Neural progenitor cell (in vitro differentiated cells): ENCODE results near the gene TAC3. TPM values are rescaled to one million over a fixed set of nuclear protein-coding genes. Genes with fewer than 3 reads are reported as not detected.

ENCODE experiments used
- DNase-seq: peaks from one replicate; pipeline ENCODE4 v3.0.0-alpha.2; 2016; ENCODE audit warnings: low spot score
- H2AFZ ChIP-seq: fragments of 200-600 bp; sonication (generic); replicated peaks from 2 replicates; pipeline ENCODE4 v1.6.1; 2016; ENCODE audit warnings: antibody characterized with exemption
- H3F3A ChIP-seq: fragments of 200-600 bp; sonication (generic); 2 replicates; pipeline ENCODE4 v1.6.1; 2016; ENCODE audit warnings: antibody characterized with exemption, low read depth
- H3K27ac ChIP-seq: fragments of 200-600 bp; sonication (generic); 2 replicates; pipeline ENCODE4 v1.5.1; 2016; ENCODE audit warnings: mild to moderate bottlenecking
- H3K27me3 ChIP-seq: fragments of 200-600 bp; sonication (generic); 2 replicates; pipeline ENCODE4 v1.6.1; 2016; ENCODE audit warnings: mild to moderate bottlenecking, moderate library complexity
- H3K36me3 ChIP-seq: fragments of 200-600 bp; sonication (generic); 2 replicates; pipeline ENCODE4 v1.5.1; 2016
- H3K4me1 ChIP-seq: fragments of 200-600 bp; sonication (generic); 2 replicates; pipeline ENCODE4 v1.6.1; 2016; ENCODE audit warnings: mixed run types
- H3K4me2 ChIP-seq: fragments of 200-600 bp; sonication (generic); 2 replicates; pipeline ENCODE4 v1.6.1; 2016
- H3K4me3 ChIP-seq: fragments of 200-600 bp; sonication (generic); 2 replicates; pipeline ENCODE4 v1.5.1; 2016
- H3K79me2 ChIP-seq: fragments of 200-600 bp; sonication (generic); 2 replicates; pipeline ENCODE4 v1.6.1; 2016; ENCODE audit warnings: low read depth
- H3K9ac ChIP-seq: fragments of 200-600 bp; sonication (generic); 2 replicates; pipeline ENCODE4 v1.6.1; 2016
- H3K9me3 ChIP-seq: fragments of 200-600 bp; sonication (generic); 2 replicates; pipeline ENCODE4 v1.5.1; 2016; ENCODE audit warnings: low read depth
- H4K20me1 ChIP-seq: fragments of 200-600 bp; sonication (generic); 2 replicates; pipeline ENCODE4 v1.6.1; 2016; ENCODE audit warnings: low read depth
- H3K27ac Mint-ChIP-seq: 3 replicates; pipeline ENCODE4 v1.8.0; 2021; ENCODE audit warnings: mixed read lengths
- H3K27me3 Mint-ChIP-seq: 2 replicates; pipeline ENCODE4 v1.8.0; 2022; ENCODE audit warnings: low read depth, mild to moderate bottlenecking, inconsistent platforms, moderate library complexity, mixed read lengths; ENCODE audit not compliant: insufficient read depth
- H3K36me3 Mint-ChIP-seq: 3 replicates; pipeline ENCODE4 v1.8.0; 2021; ENCODE audit warnings: mixed read lengths
- H3K4me1 Mint-ChIP-seq: 3 replicates; pipeline ENCODE4 v1.8.0; 2021; ENCODE audit warnings: mixed read lengths
- H3K4me3 Mint-ChIP-seq: 3 replicates; pipeline ENCODE4 v1.8.0; 2021; ENCODE audit warnings: mild to moderate bottlenecking, moderate library complexity, mixed read lengths
- H3K9me3 Mint-ChIP-seq: 3 replicates; pipeline ENCODE4 v1.8.0; 2020; ENCODE audit warnings: mixed read lengths
- CTCF ChIP-seq: fragments of 200-600 bp; sonication (generic); IDR thresholded peaks from 2 replicates; pipeline ENCODE4 v1.5.1; 2017; ENCODE audit warnings: antibody characterized with exemption, mild to moderate bottlenecking
- EZH2 ChIP-seq: fragments of 200-600 bp; sonication (generic); IDR thresholded peaks from 2 replicates; pipeline ENCODE4 v1.6.1; 2017; ENCODE audit warnings: antibody characterized with exemption, mild to moderate bottlenecking, moderate library complexity
- EZH2phosphoT487 ChIP-seq: fragments of 200-600 bp; sonication (generic); IDR thresholded peaks from 2 replicates; pipeline ENCODE4 v1.6.1; 2017; ENCODE audit warnings: antibody characterized with exemption
- total RNA-seq: library from RNA; depleted of rRNA; stranded (reverse); fragments of >200 nt; gene quantifications from 2 replicates; pipeline ENCODE4 v1.2.3, GENCODE V29; 2015; ENCODE audit warnings: low replicate concordance

Gene TAC3
- total RNA-seq, 1 donor from 2014 or later: 6.0 TPM

- no peaks in the 10 kb centered on the region for H3K4me1 ChIP-seq
- no peaks in the 10 kb centered on the region for H3K27me3 ChIP-seq
- H3K4me2 ChIP-seq: no peak overlapping the region
- DNase-seq: no peak
- Mint-ChIP-seq H3K27ac (no peak overlapping the region), H3K9me3 (no peaks in the 10 kb centered on the region), H3K36me3 (no peaks in the 10 kb centered on the region), H3K27me3 (peaks cover 8% of the 10 kb centered on the region), H3K4me1 (no peaks in the 10 kb centered on the region), H3K4me3 (no peak overlapping the region)
- TF ChIP-seq EZH2phosphoT487 (no peak), CTCF (no peak), EZH2 (no peak)
- no peak overlapping the region for H2AFZ ChIP-seq
- no peaks in the 10 kb centered on the region for H3K9me3 ChIP-seq
- H3F3A ChIP-seq: peaks cover 14% of the 10 kb centered on the region
- no peaks in the 10 kb centered on the region for H3K36me3 ChIP-seq
- H3K27ac ChIP-seq: no peak overlapping the region
- no peak overlapping the region for H3K4me3 ChIP-seq
- no peaks in the 10 kb centered on the region for H4K20me1 ChIP-seq
- no peak overlapping the region for H3K9ac ChIP-seq
- H3K79me2 ChIP-seq: no peaks in the 10 kb centered on the region
Measured at GRCh38 chr12:57051011-57051410, 34.7 kb upstream of the TAC3 start.

- H3K79me2 ChIP-seq: no peaks in the 10 kb centered on the region
- TF ChIP-seq EZH2phosphoT487: no peak
- Mint-ChIP-seq H3K4me3 (no peak within 1 kb of the TSS), H3K36me3 (no peaks in the 10 kb centered on the region), H3K9me3 (no peaks in the 10 kb centered on the region), H3K27me3 (peaks cover 12% of the 10 kb centered on the region), H3K4me1 (no peaks in the 10 kb centered on the region), H3K27ac (no peak within 1 kb of the TSS)
- H2AFZ ChIP-seq: no peak within 1 kb of the TSS
- H3K9ac ChIP-seq: no peak within 1 kb of the TSS
- peaks cover 11% of the 10 kb centered on the region for H3F3A ChIP-seq
- DNase-seq: peak; percentile 48
- no peak within 1 kb of the TSS for H3K4me2 ChIP-seq
- H3K9me3 ChIP-seq: no peaks in the 10 kb centered on the region
- H3K27me3 ChIP-seq: no peaks in the 10 kb centered on the region
- no peaks in the 10 kb centered on the region for H4K20me1 ChIP-seq
- H3K4me3 ChIP-seq: no peak within 1 kb of the TSS
- no peak within 1 kb of the TSS for H3K27ac ChIP-seq
- no peaks in the 10 kb centered on the region for H3K4me1 ChIP-seq
- no peaks in the 10 kb centered on the region for H3K36me3 ChIP-seq
Measured at GRCh38 chr12:57049890-57050289, 33.6 kb upstream of the TAC3 start, which contains the start of gene MYO1A. MYO1A (minus strand) TSS chr12:57050129; CDS start chr12:57048323, 1,806 bp downstream.

GRCh38 chr12:57049119-57049446, 32.8 kb upstream of the TAC3 start:
- H3K36me3 ChIP-seq: no peaks in the 10 kb centered on the region
- no peaks in the 10 kb centered on the region for H3K27me3 ChIP-seq
- H3K79me2 ChIP-seq: no peaks in the 10 kb centered on the region
- H3K4me2 ChIP-seq: no peak overlapping the region
- H3K27me3 Mint-ChIP-seq: peaks cover 12% of the 10 kb centered on the region
- H3K27ac ChIP-seq: no peak overlapping the region
- peaks cover 11% of the 10 kb centered on the region for H3F3A ChIP-seq
- no peak overlapping the region for H3K9ac ChIP-seq
- H3K9me3 ChIP-seq: no peaks in the 10 kb centered on the region
- TF ChIP-seq EZH2phosphoT487: no peak
- no peak overlapping the region for H3K4me3 ChIP-seq
- no peaks in the 10 kb centered on the region for H4K20me1 ChIP-seq
- no peaks in the 10 kb centered on the region for H3K9me3 Mint-ChIP-seq
- no peaks in the 10 kb centered on the region for H3K4me1 Mint-ChIP-seq
- no peak overlapping the region for H3K4me3 Mint-ChIP-seq
- H3K27ac Mint-ChIP-seq: no peak overlapping the region
- no peak for DNase-seq
- no peaks in the 10 kb centered on the region for H3K4me1 ChIP-seq
- H2AFZ ChIP-seq: no peak overlapping the region
- H3K36me3 Mint-ChIP-seq: no peaks in the 10 kb centered on the region

- TF ChIP-seq CTCF: no peak
- no peak for TF ChIP-seq EZH2
- no peak for TF ChIP-seq EZH2phosphoT487
- Mint-ChIP-seq H3K36me3 (no peaks in the 10 kb centered on the region), H3K4me3 (no peak overlapping the region), H3K27me3 (peaks cover 14% of the 10 kb centered on the region), H3K4me1 (no peaks in the 10 kb centered on the region), H3K9me3 (no peaks in the 10 kb centered on the region), H3K27ac (no peak overlapping the region)
- peaks cover 8% of the 10 kb centered on the region for H3F3A ChIP-seq
- H3K9ac ChIP-seq: no peak overlapping the region
- no peak overlapping the region for H3K4me2 ChIP-seq
- no peaks in the 10 kb centered on the region for H3K9me3 ChIP-seq
- no peak overlapping the region for H3K27ac ChIP-seq
- no peaks in the 10 kb centered on the region for H3K36me3 ChIP-seq
- H3K79me2 ChIP-seq: no peaks in the 10 kb centered on the region
- H3K4me1 ChIP-seq: no peaks in the 10 kb centered on the region
- no peak for DNase-seq
- H2AFZ ChIP-seq: no peak overlapping the region
- no peaks in the 10 kb centered on the region for H4K20me1 ChIP-seq
- H3K27me3 ChIP-seq: no peaks in the 10 kb centered on the region
- H3K4me3 ChIP-seq: no peak overlapping the region
Measured at GRCh38 chr12:57048423-57049118, 32.2 kb upstream of the TAC3 start.
